SK-N-SH (cell line): Measurements from ENCODE around the gene OR51G1. TPM values are rescaled to one million over a fixed set of nuclear protein-coding genes. Genes with fewer than 3 reads are reported as not detected.
"Not testable (repeated sequence)": the region's sequence is repeated elsewhere in the genome, so short reads cannot be mapped to it uniquely, and the experiment has no call there.

ENCODE experiments used
- CTCF ChIA-PET: fragments of 300-600, 350-600 bp; formaldehyde crosslinking; extraction: SDS; loops from one replicate; lab custom pipeline; 2021; lab: Yijun Ruan, JAX
- POLR2A ChIA-PET: fragments of 350-600 bp; sonication (Branson Sonifier 250); formaldehyde crosslinking; extraction: SDS; loops from one replicate; lab custom pipeline; 2020; ENCODE audit warnings: antibody characterized with exemption, inconsistent platforms; lab: Yijun Ruan, JAX
- DNase-seq: peaks from one replicate; pipeline ENCODE4 v3.0.0; 2012
- H2AFZ ChIP-seq: fragments of 200-600 bp; sonication (generic); 2 replicates; pipeline ENCODE4 v1.8.1; 2016; ENCODE audit warnings: antibody characterized with exemption, mild to moderate bottlenecking, low read depth
- H3F3A ChIP-seq: fragments of 200-600 bp; sonication (generic); replicated peaks from 2 replicates; pipeline ENCODE3; 2016; ENCODE audit warnings: antibody characterized with exemption, mild to moderate bottlenecking; ENCODE audit not compliant: insufficient read depth
- H3K27ac ChIP-seq, 2 experiments: fragments of 200-500 bp in 1 of 2; fragments of 200-600 bp in 1 of 2; sonication (Bioruptor generic) in 1 of 2; sonication (generic), shearing (Covaris generic) in 1 of 2; 2 replicates each; pipeline versions ENCODE4 v1.5.1 to v1.6.1; 2014 to 2016; ENCODE audit warnings: low read depth in 2 of 2, inconsistent platforms in 1 of 2, low read length in 1 of 2, mild to moderate bottlenecking in 1 of 2, mixed read lengths in 1 of 2
- H3K27me3 ChIP-seq: fragments of 200-600 bp; sonication (generic), shearing (Covaris generic); 2 replicates; pipeline ENCODE4 v1.6.1; 2016; ENCODE audit warnings: mixed run types; ENCODE audit not compliant: insufficient read depth
- H3K36me3 ChIP-seq, 2 experiments: fragments of 200-500 bp in 1 of 2; fragments of 200-600 bp in 1 of 2; sonication (Bioruptor generic) in 1 of 2; sonication (generic) in 1 of 2; replicated peaks in 1 of 2; 2 replicates each; pipeline versions ENCODE3 to v1.5.1; 2014 to 2016; ENCODE audit warnings: low read length in 1 of 2, mild to moderate bottlenecking in 1 of 2; ENCODE audit not compliant: insufficient read depth in 2 of 2, control insufficient read depth in 1 of 2
- H3K4me1 ChIP-seq, 2 experiments: fragments of 200-500 bp in 1 of 2; fragments of 200-600 bp in 1 of 2; sonication (Bioruptor generic) in 1 of 2; sonication (generic), shearing (Covaris generic) in 1 of 2; 2 replicates each; pipeline versions ENCODE4 v1.5.1 to v1.6.1; 2014 to 2016; ENCODE audit warnings: low read depth in 1 of 2, low read length in 1 of 2, mixed run types in 1 of 2; ENCODE audit not compliant: insufficient read depth in 2 of 2, control insufficient read depth in 1 of 2
- H3K4me2 ChIP-seq: fragments of 200-600 bp; sonication (generic), shearing (Covaris generic); 2 replicates; pipeline ENCODE4 v1.6.1; 2017; ENCODE audit warnings: mixed run types
- H3K4me3 ChIP-seq, 2 experiments: fragments of 200-500 bp in 1 of 2; fragments of 200-600 bp in 1 of 2; sonication (Bioruptor generic) in 1 of 2; sonication (generic), shearing (Covaris generic) in 1 of 2; 2 replicates each; pipeline versions ENCODE4 v1.5.1 to v1.8.1; 2014 to 2016; ENCODE audit warnings: low read depth in 2 of 2, inconsistent platforms in 1 of 2, low read length in 1 of 2, mild to moderate bottlenecking in 1 of 2, mixed read lengths in 1 of 2, moderate library complexity in 1 of 2
- H3K79me2 ChIP-seq: fragments of 200-600 bp; sonication (generic); 2 replicates; pipeline ENCODE4 v1.8.1; 2017; ENCODE audit warnings: mild to moderate bottlenecking; ENCODE audit not compliant: insufficient read depth
- H3K9ac ChIP-seq: fragments of 200-600 bp; sonication (generic); 2 replicates; pipeline ENCODE4 v1.6.1; 2017; ENCODE audit warnings: mixed run types
- H3K9me2 ChIP-seq: fragments of 200-600 bp; sonication (generic); 2 replicates; pipeline ENCODE4 v1.6.1; 2017; ENCODE audit warnings: mixed run types
- H3K9me3 ChIP-seq: fragments of 200-600 bp; sonication (generic); 2 replicates; pipeline ENCODE4 v1.6.1; 2017; ENCODE audit warnings: mixed run types, mild to moderate bottlenecking, moderate library complexity
- H4K20me1 ChIP-seq: fragments of 200-600 bp; sonication (generic); 2 replicates; pipeline ENCODE4 v1.6.1; 2017; ENCODE audit warnings: mild to moderate bottlenecking, mixed run types; ENCODE audit not compliant: insufficient read depth
- EZH2phosphoT487 ChIP-seq: fragments of 200-600 bp; sonication (generic); IDR thresholded peaks from 2 replicates; pipeline ENCODE4 v1.6.1; 2017; ENCODE audit warnings: low read depth, mixed run types, mild to moderate bottlenecking, antibody characterized with exemption, moderate library complexity, borderline replicate concordance
- FOSL2 ChIP-seq: IDR thresholded peaks from 2 replicates; pipeline ENCODE4 v1.4.0; 2012; ENCODE audit warnings: low read depth, mild to moderate bottlenecking, moderate library complexity, borderline replicate concordance
- FOXJ3 ChIP-seq: sonication (generic); formaldehyde crosslinking; IDR thresholded peaks from 2 replicates; pipeline ENCODE4 v1.5.1; 2020; ENCODE audit warnings: mild to moderate bottlenecking, missing genetic modification reagents
- FOXM1 ChIP-seq: IDR thresholded peaks from 2 replicates; pipeline ENCODE4 v1.4.0; 2012; ENCODE audit warnings: low read depth, mild to moderate bottlenecking
- NFIC ChIP-seq: IDR thresholded peaks from 2 replicates; pipeline ENCODE4 v1.4.0; 2012; ENCODE audit warnings: borderline replicate concordance
- RCOR1 ChIP-seq: fragments of 150-350 bp; IDR thresholded peaks from 2 replicates; pipeline ENCODE4 v1.6.1; 2017; ENCODE audit warnings: antibody characterized with exemption, low read length
- REST ChIP-seq: IDR thresholded peaks from 2 replicates; pipeline ENCODE4 v1.6.1; 2012; ENCODE audit warnings: mild to moderate bottlenecking, low read depth, low read length, moderate library complexity
- RFX5 ChIP-seq: IDR thresholded peaks from 2 replicates; pipeline ENCODE4 v1.6.1; 2012; ENCODE audit warnings: mild to moderate bottlenecking, improper control_type of control experiment, low read length
- SMC3 ChIP-seq: IDR thresholded peaks from 2 replicates; pipeline ENCODE4 v1.6.1; 2012; ENCODE audit warnings: low read depth, low read length, improper control_type of control experiment
- TAF1 ChIP-seq: IDR thresholded peaks from 2 replicates; pipeline ENCODE4 v1.6.1; 2012; ENCODE audit warnings: low read depth, mild to moderate bottlenecking, low read length, moderate library complexity, borderline replicate concordance
- TCF12 ChIP-seq: IDR thresholded peaks from 2 replicates; pipeline ENCODE4 v1.4.0; 2012
- USF1 ChIP-seq: IDR thresholded peaks from 2 replicates; pipeline ENCODE4 v1.4.0; 2012; ENCODE audit warnings: low read depth, borderline replicate concordance
- YY1 ChIP-seq: IDR thresholded peaks from 2 replicates; pipeline ENCODE4 v1.4.0; 2012; ENCODE audit warnings: low read depth, mild to moderate bottlenecking
- WGBS: methylation state at CpG from one replicate; pipeline ENCODE4 v1.1.6; 2017; ENCODE audit warnings: low lambda C conversion rate; 5-methylcytosine and 5-hydroxymethylcytosine counted together
- polyA plus RNA-seq, 3 experiments: library from polyadenylated mRNA; depleted of rRNA; stranded (reverse); fragments of >200 nt; gene quantifications; 2 replicates each; pipeline ENCODE4 v1.2.3, GENCODE V29; 2012
- TF ChIP-seq, protein P1 (sequence below): IDR thresholded peaks from 2 replicates; pipeline ENCODE4 v1.4.0; 2012; ENCODE audit warnings: low read depth

Gene OR51G1
- polyA plus RNA-seq, 1 of the 3 experiments (the other 2 are of a cell fraction) = not detected

DNA sequence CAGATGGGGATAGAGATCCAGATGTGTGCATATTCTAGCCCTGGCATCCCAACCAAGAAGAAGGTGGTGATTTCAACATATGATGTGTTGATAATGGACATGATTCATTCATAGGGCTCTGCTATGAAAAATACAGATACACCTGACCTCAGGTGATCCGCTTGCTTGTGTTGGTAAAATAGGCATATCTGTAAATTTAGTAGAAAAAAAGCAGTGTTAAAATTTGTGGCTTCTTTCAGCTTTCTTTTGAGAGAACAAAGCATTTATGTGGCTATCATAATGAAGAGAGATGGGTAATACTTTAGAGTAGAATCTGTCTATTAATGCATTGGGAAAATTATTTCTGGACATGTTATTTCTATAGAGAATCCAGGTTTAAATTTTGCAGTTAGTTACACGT is 31.5 kb upstream of the OR51G1 start, which contains the start of gene OR51A2:
Gene OR51A2, minus strand, starts transcription at position 101 of the 400 bp plus-strand sequence. Its CDS starts 0 bp downstream, at position 101.
- H3K27ac ChIP-seq, H2AFZ ChIP-seq, H3K36me3 ChIP-seq, H3K4me2 ChIP-seq, H3K4me3 ChIP-seq, H3K27me3 ChIP-seq, H3K4me1 ChIP-seq, DNase-seq, CTCF ChIA-PET, POLR2A ChIA-PET, H3K9me3 ChIP-seq, H4K20me1 ChIP-seq, H3K79me2 ChIP-seq, H3K9ac ChIP-seq, H3F3A ChIP-seq, H3K9me2 ChIP-seq: not testable (repeated sequence)
- WGBS = 0% methylated on average over 2 of the region's 2 CpGs

GRCh38 chr11:4947505-4947904 is 23.4 kb upstream of the OR51G1 start, which contains the start of gene OR51A4:
Gene OR51A4, minus strand, starts transcription at chr11:4947605. Its CDS starts 505 bp downstream, at chr11:4947100.
- H3K9me3 ChIP-seq = no peaks in the 10 kb centered on the region
- no peak within 1 kb of the TSS for H3K9ac ChIP-seq
- H3K4me2 ChIP-seq = no peak within 1 kb of the TSS
- H3K36me3 ChIP-seq = no peaks in the 10 kb centered on the region
- no peaks in the 10 kb centered on the region for H3K79me2 ChIP-seq
- H2AFZ ChIP-seq = no peak within 1 kb of the TSS
- no peak within 1 kb of the TSS for H3K27ac ChIP-seq
- H3K27me3 ChIP-seq = no peaks in the 10 kb centered on the region
- H3K9me2 ChIP-seq = no peaks in the 10 kb centered on the region
- no peak within 1 kb of the TSS for H3K4me3 ChIP-seq
- no peaks in the 10 kb centered on the region for H3K4me1 ChIP-seq
- TF ChIP-seq TCF12 (no peak), RCOR1 (no peak), FOXM1 (no peak), TAF1 (no peak), REST (no peak), RFX5 (no peak), SMC3 (no peak), NFIC (no peak), YY1 (no peak), USF1 (no peak), EZH2phosphoT487 (no peak), FOXJ3 (CRISPR knock-in tag) (no peak), FOSL2 (no peak)
- TF ChIP-seq, protein P1, sequence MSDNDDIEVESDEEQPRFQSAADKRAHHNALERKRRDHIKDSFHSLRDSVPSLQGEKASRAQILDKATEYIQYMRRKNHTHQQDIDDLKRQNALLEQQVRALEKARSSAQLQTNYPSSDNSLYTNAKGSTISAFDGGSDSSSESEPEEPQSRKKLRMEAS = no peak
- H3F3A ChIP-seq = no peaks in the 10 kb centered on the region
- no peaks in the 10 kb centered on the region for H4K20me1 ChIP-seq
- DNase-seq = no peak
- ChIA-PET CTCF (no interaction called here), POLR2A (no interaction called here)
